CD8-positive, alpha-beta memory T cell (primary cell): ENCODE data around the gene C1RL. TPM values are rescaled to one million over a fixed set of nuclear protein-coding genes. Genes with fewer than 3 reads are reported as not detected.
A peak's percentile ranks its signal among the peaks of the same experiment; 100 is the strongest.

ENCODE experiments used
- CTCF ChIA-PET: fragments of 350-600 bp; sonication (Branson Sonifier 250); formaldehyde crosslinking; loops from one replicate; lab custom pipeline; 2021; ENCODE audit warnings: antibody characterized with exemption; lab: Charles Lee
- POLR2A ChIA-PET: fragments of 350-600 bp; sonication (Branson Sonifier 250); formaldehyde crosslinking; loops from one replicate; lab custom pipeline; 2021; ENCODE audit warnings: antibody characterized with exemption; lab: Charles Lee
- DNase-seq, 5 donors: peaks; one replicate each; pipeline versions ENCODE4 v3.0.0 to v3.0.0-alpha.2; 2020 to 2022; ENCODE audit warnings: mixed read lengths in 1 of 5
- H3K27ac ChIP-seq: one replicate; pipeline ENCODE4 v1.7.0; 2013; ENCODE audit warnings: low read depth, mild to moderate bottlenecking, low read length, moderate library complexity
- H3K27me3 ChIP-seq: 2 replicates; pipeline ENCODE4 v1.7.0; 2013; ENCODE audit warnings: low read length, mild to moderate bottlenecking; ENCODE audit not compliant: insufficient read depth, poor library complexity, severe bottlenecking
- H3K36me3 ChIP-seq: 2 replicates; pipeline ENCODE4 v1.7.0; 2013; ENCODE audit warnings: mild to moderate bottlenecking, low read length, moderate library complexity; ENCODE audit not compliant: insufficient read depth
- H3K4me1 ChIP-seq: 2 replicates; pipeline ENCODE4 v1.7.0; 2013; ENCODE audit warnings: mild to moderate bottlenecking, low read length, moderate library complexity; ENCODE audit not compliant: insufficient read depth
- H3K4me3 ChIP-seq: 2 replicates; pipeline ENCODE4 v1.7.0; 2013; ENCODE audit warnings: mild to moderate bottlenecking, low read length
- H3K9me3 ChIP-seq: 2 replicates; pipeline ENCODE4 v1.7.0; 2013; ENCODE audit warnings: mild to moderate bottlenecking, low read length
- H3K27ac Mint-ChIP-seq, 8 donors: one replicate each; pipeline ENCODE4 v1.8.0; 2020 to 2021; ENCODE audit warnings: mixed read lengths in 8 of 8, mild to moderate bottlenecking in 6 of 8, inconsistent platforms in 3 of 8, moderate library complexity in 3 of 8
- H3K27me3 Mint-ChIP-seq, 2 donors: one replicate each; pipeline ENCODE4 v1.8.0; 2020 to 2021; ENCODE audit warnings: mixed read lengths in 2 of 2, mild to moderate bottlenecking in 1 of 2, moderate library complexity in 1 of 2
- H3K36me3 Mint-ChIP-seq, 3 donors: one replicate each; pipeline ENCODE4 v1.8.0; 2020 to 2021; ENCODE audit warnings: mixed read lengths in 3 of 3, inconsistent platforms in 1 of 3, mild to moderate bottlenecking in 1 of 3
- H3K4me1 Mint-ChIP-seq, 3 donors: one replicate each; pipeline ENCODE4 v1.8.0; 2020 to 2021; ENCODE audit warnings: mixed read lengths in 3 of 3, inconsistent platforms in 1 of 3, mild to moderate bottlenecking in 1 of 3
- H3K4me3 Mint-ChIP-seq, 7 donors: one replicate each; pipeline ENCODE4 v1.8.0; 2020 to 2021; ENCODE audit warnings: mixed read lengths in 7 of 7, mild to moderate bottlenecking in 6 of 7, moderate library complexity in 4 of 7, inconsistent platforms in 2 of 7
- H3K9me3 Mint-ChIP-seq, 5 donors: one replicate each; pipeline ENCODE4 v1.8.0; 2020 to 2022; ENCODE audit warnings: mixed read lengths in 5 of 5, mild to moderate bottlenecking in 3 of 5, moderate library complexity in 2 of 5, inconsistent platforms in 1 of 5
- polyA plus RNA-seq: library from polyadenylated mRNA; unstranded; fragments of 300-500 nt; fragmentation: Illumina TruSeq; gene quantifications from one replicate; pipeline ENCODE4 v1.2.3, GENCODE V29; 2021
- total RNA-seq, 2 experiments: library from RNA; stranded (reverse); gene quantifications; one replicate each; pipeline ENCODE4 v1.2.3, GENCODE V29; 2021

Gene C1RL
- total and polyA plus RNA-seq, 3 experiments from 2014 or later = 7.2 to 14.2 (median 12.7) TPM

DNA sequence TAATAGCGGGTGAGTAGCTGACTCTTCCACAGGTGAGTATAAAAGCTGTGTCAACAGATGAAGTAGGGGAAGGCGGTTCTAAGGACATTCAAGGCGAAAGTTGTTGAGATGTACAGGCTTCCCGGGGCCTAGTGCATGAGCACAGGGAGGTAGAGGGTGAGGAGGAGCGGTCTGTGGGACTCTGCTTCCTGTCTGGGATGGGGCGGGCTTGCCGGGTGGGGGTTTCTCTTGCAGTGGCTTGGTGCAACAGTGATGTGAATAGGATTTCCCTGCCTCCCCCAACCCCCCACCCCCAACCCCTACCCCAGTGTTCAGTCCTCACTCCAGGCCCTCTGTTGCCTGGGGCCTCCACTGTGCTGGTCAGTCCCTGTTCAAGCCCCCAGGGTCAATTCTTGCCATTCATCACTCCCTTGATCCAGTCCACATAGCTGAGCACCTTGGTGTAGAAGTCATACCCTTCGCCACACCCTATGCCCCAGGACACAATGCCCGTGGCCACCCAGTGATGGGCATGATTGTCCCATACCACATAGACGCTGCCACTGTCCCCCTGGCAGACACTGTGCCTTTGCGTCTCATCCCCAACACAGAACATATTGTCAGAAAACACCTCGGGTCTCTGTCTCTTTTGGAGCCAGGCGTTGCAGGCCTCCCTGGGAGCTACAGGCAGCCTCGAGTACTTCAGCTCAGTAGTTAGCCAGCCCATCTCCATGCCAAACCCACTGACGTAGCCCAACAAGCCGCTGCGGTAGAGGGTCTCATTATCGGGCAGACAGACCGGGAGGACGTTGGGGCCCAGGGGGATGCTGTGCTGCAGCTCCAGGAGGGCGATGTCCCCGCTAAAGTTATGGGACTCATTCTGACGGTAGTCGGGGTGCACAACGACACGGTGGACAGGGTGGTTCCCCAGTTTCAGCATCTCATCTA, 12.7 kb downstream of the C1RL start:
- H3K4me1 Mint-ChIP-seq = peaks cover 6 to 11% (median 9%) of the 10 kb centered on the region in 3 donors
- H3K27ac Mint-ChIP-seq = peak overlapping the region in 4 of 8 donors; percentile 5 to 79 (median 9)
- POLR2A ChIA-PET = interaction anchor here (0.6 kb wide), 1 partner anchor 91 kb away, joined by 8 read pairs; no protein-coding TSS in a partner anchor

DNA sequence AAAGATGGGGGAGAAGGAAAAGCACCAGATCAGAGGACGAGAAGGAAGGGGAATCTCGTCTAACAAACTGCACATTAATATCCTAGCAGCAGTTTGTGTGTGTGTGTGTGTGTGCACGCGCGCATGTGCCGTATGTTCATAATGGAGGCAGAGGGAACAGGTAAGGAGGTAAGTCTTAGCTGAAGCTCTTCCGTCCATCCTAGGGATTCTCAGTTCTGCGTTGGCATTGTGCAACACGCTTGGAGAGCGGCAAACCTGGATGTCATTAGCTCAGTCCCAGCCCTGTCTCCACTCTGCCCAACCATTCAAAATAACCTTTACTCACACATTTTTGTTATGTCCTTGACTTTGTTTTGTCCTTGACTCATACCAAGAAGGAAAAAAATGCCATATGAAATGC, 15.1 kb downstream of the C1RL start:
- no peaks in the 10 kb centered on the region for H3K9me3 Mint-ChIP-seq
- H3K4me1 Mint-ChIP-seq = peaks cover 6 to 11% (median 9%) of the 10 kb centered on the region in 3 donors
- no peak for DNase-seq
- H3K4me1 ChIP-seq = peaks cover 12% of the 10 kb centered on the region
- H3K27ac ChIP-seq = no peak overlapping the region
- H3K27ac Mint-ChIP-seq = peak overlapping the region in 1 of 8 donors; percentile 6
- H3K27me3 ChIP-seq = no peaks in the 10 kb centered on the region
- no peak overlapping the region for H3K4me3 ChIP-seq
- H3K4me3 Mint-ChIP-seq = no peak overlapping the region
- H3K9me3 ChIP-seq = no peaks in the 10 kb centered on the region
- POLR2A ChIA-PET = no interaction called here
- peaks cover 2 to 6% of the 10 kb centered on the region in 2 donors for H3K27me3 Mint-ChIP-seq
- H3K36me3 Mint-ChIP-seq = peaks cover 0 to 12% (median 4%) of the 10 kb centered on the region in 3 donors
- no peaks in the 10 kb centered on the region for H3K36me3 ChIP-seq
- CTCF ChIA-PET = interaction anchor here (1.1 to 5.1 kb wide), 6 partner anchors 9 to 221 kb away, joined by 4 to 19 read pairs (median 8); partner anchors contain the start of gene SPSB2

More for the DNA sequence above, 12.7 kb downstream of the C1RL start:
- H3K27me3 Mint-ChIP-seq = no peaks in the 10 kb centered on the region
- Histone ChIP-seq H3K27ac (no peak overlapping the region), H3K27me3 (no peaks in the 10 kb centered on the region), H3K4me1 (peaks cover 12% of the 10 kb centered on the region), H3K36me3 (peaks cover 6% of the 10 kb centered on the region), H3K9me3 (no peaks in the 10 kb centered on the region), H3K4me3 (no peak overlapping the region)
- H3K4me3 Mint-ChIP-seq = no peak overlapping the region
- H3K9me3 Mint-ChIP-seq = no peaks in the 10 kb centered on the region
- peaks cover 0 to 25% (median 4%) of the 10 kb centered on the region in 3 donors for H3K36me3 Mint-ChIP-seq
- no peak for DNase-seq
- CTCF ChIA-PET = interaction anchor here (0.9 to 2.6 kb wide), 6 partner anchors 9 to 223 kb away, joined by 3 to 10 read pairs (median 4); partner anchors contain the start of gene SPSB2

DNA sequence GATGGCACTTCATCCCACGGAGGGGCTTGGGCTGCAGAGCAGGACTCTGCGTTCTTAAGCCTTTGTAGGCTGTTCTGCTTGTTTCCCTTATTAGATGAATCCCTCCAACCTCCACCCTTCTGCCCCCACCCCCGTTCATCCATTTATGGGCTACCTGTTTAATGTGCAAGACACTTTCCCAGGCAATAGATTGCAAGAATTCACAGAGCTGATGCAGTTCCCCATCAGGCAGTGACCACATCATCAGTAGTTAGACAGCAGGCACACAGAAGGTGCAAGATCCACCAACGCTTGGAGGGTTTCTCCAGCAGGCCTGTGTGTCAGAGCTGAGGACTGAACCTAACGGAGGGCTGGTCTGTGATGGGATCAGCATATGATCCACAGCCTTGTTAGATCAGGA, 15.5 kb downstream of the C1RL start:
- no peaks in the 10 kb centered on the region for H3K9me3 Mint-ChIP-seq
- ChIA-PET POLR2A (no interaction called here), CTCF (interaction anchor here (0.9 to 5.1 kb wide), 9 partner anchors 9 to 223 kb away, joined by 3 to 19 read pairs (median 4); partner anchors contain the start of gene SPSB2)
- Histone ChIP-seq H3K36me3 (no peaks in the 10 kb centered on the region), H3K9me3 (no peaks in the 10 kb centered on the region), H3K4me3 (no peak overlapping the region), H3K27me3 (no peaks in the 10 kb centered on the region), H3K4me1 (peaks cover 12% of the 10 kb centered on the region), H3K27ac (no peak overlapping the region)
- peak overlapping the region in 2 of 8 donors; percentile 6 to 27 for H3K27ac Mint-ChIP-seq
- H3K4me3 Mint-ChIP-seq = no peak overlapping the region
- no peak for DNase-seq
- peaks cover 2 to 6% of the 10 kb centered on the region in 2 donors for H3K27me3 Mint-ChIP-seq
- peaks cover 6 to 11% (median 9%) of the 10 kb centered on the region in 3 donors for H3K4me1 Mint-ChIP-seq
- peaks cover 0 to 9% (median 2%) of the 10 kb centered on the region in 3 donors for H3K36me3 Mint-ChIP-seq

DNA sequence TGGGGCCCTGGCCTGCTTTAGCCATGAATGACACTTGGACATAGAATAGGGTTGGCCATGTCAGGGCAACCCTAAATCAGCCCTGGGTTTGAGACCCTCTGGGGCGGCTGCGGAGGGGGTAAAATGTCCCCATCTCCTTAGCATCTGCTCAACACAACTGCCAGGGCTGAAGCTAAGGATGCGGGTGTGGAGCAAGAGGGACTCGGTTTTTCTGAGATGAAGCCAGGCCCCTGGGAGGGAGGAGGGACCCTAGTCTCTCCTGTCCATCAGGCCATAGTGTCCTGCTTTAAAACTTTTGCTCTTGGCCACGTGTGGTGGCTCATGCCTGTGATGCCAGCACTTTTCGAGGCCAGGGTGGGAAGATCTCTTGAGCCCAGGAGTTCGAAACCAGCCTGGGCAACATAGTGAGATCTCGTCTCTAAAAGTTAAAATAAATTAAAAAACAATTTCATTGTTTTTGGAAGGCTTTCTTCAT, 16.0 kb downstream of the C1RL start:
- Histone ChIP-seq H3K27me3 (no peaks in the 10 kb centered on the region), H3K27ac (no peak overlapping the region), H3K4me1 (peaks cover 12% of the 10 kb centered on the region), H3K4me3 (no peak overlapping the region), H3K36me3 (no peaks in the 10 kb centered on the region), H3K9me3 (no peaks in the 10 kb centered on the region)
- peak overlapping the region in 3 of 8 donors; percentile 50 to 67 (median 54) for H3K27ac Mint-ChIP-seq
- CTCF ChIA-PET = interaction anchor here (0.7 to 5.1 kb wide), 12 partner anchors 10 to 224 kb away, joined by 3 to 19 read pairs (median 4); partner anchors contain the start of gene SPSB2
- peaks cover 0 to 5% (median 0%) of the 10 kb centered on the region in 3 donors for H3K36me3 Mint-ChIP-seq
- DNase-seq = no peak
- peaks cover 6 to 11% (median 9%) of the 10 kb centered on the region in 3 donors for H3K4me1 Mint-ChIP-seq
- H3K27me3 Mint-ChIP-seq = peaks cover 2 to 6% of the 10 kb centered on the region in 2 donors
- no peaks in the 10 kb centered on the region for H3K9me3 Mint-ChIP-seq
- H3K4me3 Mint-ChIP-seq = peak overlapping the region in 1 of 7 donors; percentile 84
- POLR2A ChIA-PET = no interaction called here

DNA sequence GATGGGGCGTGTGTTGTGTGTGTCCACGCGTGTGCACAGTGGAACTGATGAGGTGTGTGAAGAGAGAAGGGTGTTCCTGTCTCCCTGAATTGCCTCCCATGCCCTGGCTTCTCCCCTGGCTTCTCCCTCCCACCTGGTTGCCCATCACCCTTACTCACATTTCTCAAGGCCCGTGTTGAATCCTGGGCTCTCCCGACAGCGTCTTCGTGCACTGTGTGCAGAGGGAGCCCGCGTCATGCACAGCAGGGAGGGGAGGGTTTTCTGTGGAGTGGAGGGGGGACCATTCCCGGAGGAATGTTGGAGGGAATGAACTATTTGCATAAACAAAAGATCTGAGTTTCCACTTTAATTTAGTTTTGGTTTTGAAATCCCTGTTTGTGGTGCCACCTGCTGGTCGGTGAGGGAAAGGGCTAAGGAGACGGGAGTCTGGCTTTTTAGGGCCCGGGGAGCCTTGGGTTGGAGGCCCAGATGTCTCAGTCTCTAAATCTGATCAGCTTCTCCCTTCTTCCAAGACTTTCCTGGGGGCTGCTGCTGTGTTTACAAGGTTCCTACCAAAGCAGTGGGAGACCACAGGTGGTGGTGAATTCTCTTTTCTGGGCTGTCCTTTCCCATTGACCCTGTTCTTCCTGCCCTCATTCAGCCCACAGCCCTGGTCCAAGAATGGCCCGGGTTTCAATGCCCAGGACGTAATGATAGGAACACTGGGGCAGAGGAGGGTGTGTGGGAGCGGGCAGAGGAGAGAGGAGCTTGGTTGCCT, 16.6 kb downstream of the C1RL start, which contains the start of gene C1R:
Gene C1R, minus strand, starts transcription at position 217 of the 757 bp plus-strand sequence. Its CDS starts 57 bp downstream, at position 160.
- Mint-ChIP-seq H3K27me3 (peaks cover 2 to 6% of the 10 kb centered on the region in 2 donors), H3K4me3 (peak within 1 kb of the TSS; percentile 70 to 94 (median 86)), H3K36me3 (peaks cover 0 to 1% (median 0%) of the 10 kb centered on the region in 3 donors), H3K9me3 (no peaks in the 10 kb centered on the region), H3K4me1 (peaks cover 6 to 11% (median 9%) of the 10 kb centered on the region in 3 donors), H3K27ac (peak within 1 kb of the TSS; percentile 50 to 94 (median 64))
- ChIA-PET CTCF (interaction anchor here (0.7 to 5.1 kb wide), 12 partner anchors 10 to 223 kb away, joined by 3 to 19 read pairs (median 4); partner anchors contain the start of gene SPSB2), POLR2A (no interaction called here)
- no peak within 1 kb of the TSS for H3K27ac ChIP-seq
- H3K4me3 ChIP-seq = peak within 1 kb of the TSS; percentile 61
- DNase-seq = peak; percentile 54 to 77 (median 61)
- peaks cover 12% of the 10 kb centered on the region for H3K4me1 ChIP-seq
- H3K36me3 ChIP-seq = no peaks in the 10 kb centered on the region
- H3K9me3 ChIP-seq = no peaks in the 10 kb centered on the region
- H3K27me3 ChIP-seq = no peaks in the 10 kb centered on the region

DNA sequence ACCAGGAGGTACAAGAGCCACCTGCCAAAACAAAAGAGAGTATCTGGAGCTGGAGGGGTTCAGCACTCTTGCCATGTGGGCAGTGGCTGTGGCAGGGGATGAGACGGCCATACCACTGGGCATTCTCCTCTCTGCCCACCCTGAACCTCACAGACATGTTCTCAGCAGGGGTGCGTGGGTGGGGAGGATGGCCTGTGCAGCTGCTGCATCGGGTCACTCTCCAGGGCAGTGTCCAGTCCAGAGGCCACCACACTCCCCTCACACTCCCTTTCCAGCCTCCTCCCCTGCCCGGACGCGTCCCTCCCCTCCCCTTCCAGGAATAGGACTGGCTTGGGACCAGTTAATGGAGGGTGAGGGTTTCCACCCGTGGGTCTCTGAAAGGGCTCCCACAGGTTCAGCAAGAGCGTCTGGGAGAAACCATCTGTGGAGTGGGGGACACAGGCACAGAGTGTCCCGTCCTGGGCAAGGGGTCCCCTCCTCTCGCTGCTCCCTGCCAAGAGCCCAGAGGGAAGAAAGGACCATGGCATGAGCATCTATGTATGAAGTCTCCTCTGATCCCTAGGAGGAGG, 17.3 kb downstream of the C1RL start:
- POLR2A ChIA-PET = interaction anchor here (0.6 kb wide), 1 partner anchor 16 kb away, joined by 3 read pairs; no protein-coding TSS in a partner anchor
- CTCF ChIA-PET = interaction anchor here (0.9 to 5.1 kb wide), 6 partner anchors 11 to 219 kb away, joined by 3 to 27 read pairs (median 8); partner anchors contain the start of gene C1RL
- Mint-ChIP-seq H3K27me3 (peaks cover 2 to 6% of the 10 kb centered on the region in 2 donors), H3K27ac (peak overlapping the region in 6 of 8 donors; percentile 50 to 81 (median 63)), H3K9me3 (no peaks in the 10 kb centered on the region), H3K36me3 (peaks cover 0 to 3% (median 0%) of the 10 kb centered on the region in 3 donors), H3K4me3 (peak overlapping the region; percentile 70 to 94 (median 86)), H3K4me1 (peaks cover 6 to 11% (median 9%) of the 10 kb centered on the region in 3 donors)
- Histone ChIP-seq H3K27me3 (no peaks in the 10 kb centered on the region), H3K27ac (no peak overlapping the region), H3K9me3 (no peaks in the 10 kb centered on the region), H3K36me3 (no peaks in the 10 kb centered on the region), H3K4me1 (peaks cover 12% of the 10 kb centered on the region), H3K4me3 (peak overlapping the region; percentile 61)
- DNase-seq = no peak

DNA sequence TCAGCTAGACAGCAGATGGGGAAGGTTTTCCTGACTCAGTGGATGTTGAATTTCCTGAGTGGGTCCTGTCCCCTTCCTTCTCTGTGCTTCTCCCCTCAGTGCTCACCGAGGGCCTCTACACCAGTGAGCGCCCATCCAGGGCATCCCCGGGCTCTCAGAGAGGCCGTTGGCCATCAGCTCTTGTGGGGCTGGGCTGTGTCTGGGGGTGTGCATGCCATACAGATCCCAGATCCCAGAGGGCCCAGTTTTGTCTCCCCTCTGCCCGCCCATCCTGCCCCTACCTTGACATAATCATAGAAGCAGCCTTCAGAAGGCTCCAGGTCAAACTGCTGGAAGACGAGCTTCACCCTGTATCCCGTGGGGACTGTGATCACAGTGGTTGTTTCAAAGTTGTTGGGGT, 17.8 kb downstream of the C1RL start:
- ChIA-PET POLR2A (no interaction called here), CTCF (interaction anchor here (0.8 to 5.1 kb wide), 5 partner anchors 17 to 219 kb away, joined by 3 to 27 read pairs (median 3); partner anchors contain the start of gene C1RL)
- peak overlapping the region in 3 of 7 donors; percentile 11 to 85 (median 25) for H3K4me3 Mint-ChIP-seq
- peaks cover 6 to 11% (median 9%) of the 10 kb centered on the region in 3 donors for H3K4me1 Mint-ChIP-seq
- no peaks in the 10 kb centered on the region for H3K9me3 Mint-ChIP-seq
- H3K27me3 ChIP-seq = no peaks in the 10 kb centered on the region
- H3K9me3 ChIP-seq = no peaks in the 10 kb centered on the region
- no peak overlapping the region for H3K27ac ChIP-seq
- H3K4me1 ChIP-seq = peaks cover 12% of the 10 kb centered on the region
- no peak overlapping the region for H3K4me3 ChIP-seq
- H3K27ac Mint-ChIP-seq = peak overlapping the region in 2 of 8 donors; percentile 27 to 35
- peaks cover 0 to 3% (median 0%) of the 10 kb centered on the region in 3 donors for H3K36me3 Mint-ChIP-seq
- DNase-seq = no peak
- peaks cover 2 to 6% of the 10 kb centered on the region in 2 donors for H3K27me3 Mint-ChIP-seq
- H3K36me3 ChIP-seq = no peaks in the 10 kb centered on the region
